Measurements from ENCODE around the gene CIDEC. TPM values are rescaled to one million over a fixed set of nuclear protein-coding genes. Genes with fewer than 3 reads are reported as not detected.

The CIDEC gene
- total and polyA plus RNA-seq, 2 experiments from 2014 or later, result not detected

DNA sequence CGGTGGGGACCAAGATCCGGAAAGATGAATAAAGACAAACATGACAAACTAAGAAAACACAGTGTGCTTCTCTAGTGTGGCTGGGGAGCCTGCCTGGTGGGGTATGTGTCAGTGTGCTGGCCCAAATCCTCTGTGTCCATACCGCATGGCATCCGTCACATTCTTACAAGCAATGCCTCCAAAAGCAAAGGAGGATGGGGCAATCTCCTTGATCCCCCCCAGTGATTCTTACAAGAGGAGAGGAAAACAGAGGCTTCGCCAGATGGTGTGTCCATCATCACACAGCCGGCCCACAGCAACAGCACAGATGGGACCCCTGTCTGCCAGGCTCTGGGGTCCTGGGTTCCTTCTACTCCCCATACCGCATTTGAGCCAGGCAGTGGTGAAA is 36.3 kb upstream of the CIDEC start (continued):
- TF ChIP-seq, protein P1, sequence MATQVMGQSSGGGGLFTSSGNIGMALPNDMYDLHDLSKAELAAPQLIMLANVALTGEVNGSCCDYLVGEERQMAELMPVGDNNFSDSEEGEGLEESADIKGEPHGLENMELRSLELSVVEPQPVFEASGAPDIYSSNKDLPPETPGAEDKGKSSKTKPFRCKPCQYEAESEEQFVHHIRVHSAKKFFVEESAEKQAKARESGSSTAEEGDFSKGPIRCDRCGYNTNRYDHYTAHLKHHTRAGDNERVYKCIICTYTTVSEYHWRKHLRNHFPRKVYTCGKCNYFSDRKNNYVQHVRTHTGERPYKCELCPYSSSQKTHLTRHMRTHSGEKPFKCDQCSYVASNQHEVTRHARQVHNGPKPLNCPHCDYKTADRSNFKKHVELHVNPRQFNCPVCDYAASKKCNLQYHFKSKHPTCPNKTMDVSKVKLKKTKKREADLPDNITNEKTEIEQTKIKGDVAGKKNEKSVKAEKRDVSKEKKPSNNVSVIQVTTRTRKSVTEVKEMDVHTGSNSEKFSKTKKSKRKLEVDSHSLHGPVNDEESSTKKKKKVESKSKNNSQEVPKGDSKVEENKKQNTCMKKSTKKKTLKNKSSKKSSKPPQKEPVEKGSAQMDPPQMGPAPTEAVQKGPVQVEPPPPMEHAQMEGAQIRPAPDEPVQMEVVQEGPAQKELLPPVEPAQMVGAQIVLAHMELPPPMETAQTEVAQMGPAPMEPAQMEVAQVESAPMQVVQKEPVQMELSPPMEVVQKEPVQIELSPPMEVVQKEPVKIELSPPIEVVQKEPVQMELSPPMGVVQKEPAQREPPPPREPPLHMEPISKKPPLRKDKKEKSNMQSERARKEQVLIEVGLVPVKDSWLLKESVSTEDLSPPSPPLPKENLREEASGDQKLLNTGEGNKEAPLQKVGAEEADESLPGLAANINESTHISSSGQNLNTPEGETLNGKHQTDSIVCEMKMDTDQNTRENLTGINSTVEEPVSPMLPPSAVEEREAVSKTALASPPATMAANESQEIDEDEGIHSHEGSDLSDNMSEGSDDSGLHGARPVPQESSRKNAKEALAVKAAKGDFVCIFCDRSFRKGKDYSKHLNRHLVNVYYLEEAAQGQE (IDR thresholded peaks at IDR 0.05; ENCODE audit: unreplicated experiment), result no peak
- no peak for TF ChIP-seq CREB1 (CRISPR knock-in tag; IDR thresholded peaks at IDR 0.05; ENCODE audit: low read depth)
- no peak for TF ChIP-seq STAT1 (IDR thresholded peaks at IDR 0.05; ENCODE audit: unreplicated experiment)
- no peak for TF ChIP-seq POLR2AphosphoS5 (IDR thresholded peaks at IDR 0.05; ENCODE audit: low read depth)
- TF ChIP-seq JUNB (IDR thresholded peaks at IDR 0.05; ENCODE audit: unreplicated experiment), result no peak
- TF ChIP-seq CTCF (conservative IDR thresholded peaks at IDR 0.05; ENCODE audit: low read depth in 2 of 2), result no peak

DNA sequence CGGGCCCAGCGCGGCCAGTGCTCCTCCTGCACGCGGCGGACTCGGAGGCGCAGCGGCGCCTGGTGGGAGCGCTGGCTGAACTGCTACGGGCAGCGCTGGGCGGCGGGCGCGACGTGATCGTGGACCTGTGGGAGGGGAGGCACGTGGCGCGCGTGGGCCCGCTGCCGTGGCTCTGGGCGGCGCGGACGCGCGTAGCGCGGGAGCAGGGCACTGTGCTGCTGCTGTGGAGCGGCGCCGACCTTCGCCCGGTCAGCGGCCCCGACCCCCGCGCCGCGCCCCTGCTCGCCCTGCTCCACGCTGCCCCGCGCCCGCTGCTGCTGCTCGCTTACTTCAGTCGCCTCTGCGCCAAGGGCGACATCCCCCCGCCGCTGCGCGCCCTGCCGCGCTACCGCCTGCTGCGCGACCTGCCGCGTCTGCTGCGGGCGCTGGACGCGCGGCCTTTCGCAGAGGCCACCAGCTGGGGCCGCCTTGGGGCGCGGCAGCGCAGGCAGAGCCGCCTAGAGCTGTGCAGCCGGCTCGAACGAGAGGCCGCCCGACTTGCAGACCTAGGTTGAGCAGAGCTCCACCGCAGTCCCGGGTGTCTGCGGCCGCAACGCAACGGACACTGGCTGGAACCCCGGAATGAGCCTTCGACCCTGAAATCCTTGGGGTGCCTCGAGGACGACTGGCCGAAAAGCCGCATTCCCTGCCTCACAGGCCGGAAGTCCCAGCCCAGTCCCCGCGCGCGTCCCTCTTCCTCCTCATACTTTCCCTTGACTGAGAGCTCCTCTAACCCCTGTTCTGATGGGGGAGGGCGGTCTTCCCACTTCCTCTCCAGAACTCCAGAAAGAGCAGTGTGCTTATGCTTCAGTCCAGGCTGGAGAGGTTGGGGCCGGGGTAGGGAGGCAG is 35.4 kb upstream of the CIDEC start:
- peaks cover 7% of the 10 kb centered on the region for H3K27me3 Mint-ChIP-seq (ENCODE audit: insufficient read depth, low read depth, poor library complexity)
- H3K27ac Mint-ChIP-seq, result no peak overlapping the region
- Histone ChIP-seq H3K4me1 (ENCODE audit: insufficient read depth) (peaks cover 17% of the 10 kb centered on the region), H4K20me1 (replicated peaks; ENCODE audit: insufficient read depth) (no peaks in the 10 kb centered on the region), H3K4me3 (peak overlapping the region; percentile 72), H3F3A (replicated peaks; ENCODE audit: low read depth) (0 out of 2 replicates have a peak, but pooled peaks cover 5% of the 10 kb centered on the region), H3K27me3 (ENCODE audit: insufficient read depth) (peaks cover 12% of the 10 kb centered on the region; the same call in 1 of the 2 replicates), H3K79me2 (replicated peaks; ENCODE audit: insufficient read depth) (no peaks in the 10 kb centered on the region), H3K36me3 (ENCODE audit: insufficient read depth) (no peaks in the 10 kb centered on the region), H3K4me2 (peak overlapping the region; percentile 91), H2AFZ (peak overlapping the region; percentile 86), H3K27ac (ENCODE audit: low read depth) (no peak overlapping the region), H3K9me2 (ENCODE audit: insufficient read depth) (0 out of 2 replicates have a peak, but pooled peaks cover 4% of the 10 kb centered on the region)
- H3K4me3 Mint-ChIP-seq, result peak overlapping the region; percentile 77
- TF ChIP-seq EZH2phosphoT487 (IDR thresholded peaks at IDR 0.05; ENCODE audit: unreplicated experiment) (no peak), ETS1 (IDR thresholded peaks at IDR 0.05) (peak; percentile 55; the same call in 1 of the 2 replicates), CTCF (conservative IDR thresholded peaks at IDR 0.05; ENCODE audit: low read depth in 2 of 2) (peak in 1 of 2 experiments; percentile 25; a peak in 1 of 4 replicates), POLR2AphosphoS5 (IDR thresholded peaks at IDR 0.05; ENCODE audit: low read depth) (peak; percentile 57; the same call in 1 of the 2 replicates)
- peaks cover 16% of the 10 kb centered on the region for H3K9me3 Mint-ChIP-seq
- H3K36me3 Mint-ChIP-seq (ENCODE audit: low read depth), result peaks cover 17% of the 10 kb centered on the region
- H3K4me1 Mint-ChIP-seq, result peaks cover 16% of the 10 kb centered on the region
- peak; percentile 81 for DNase-seq (ENCODE audit: low spot score)
- ATAC-seq, result peak; percentile 32

Data from GM23338 (cell line).